Stimulated activated CD4-positive, alpha-beta T cell treated with anti-CD3 and anti-CD28 coated beads, Interleukin-12 subunit alpha, Interleukin-12 subunit beta, amount 100 ng/mL, for 24 hours (primary cell): ENCODE measurements around the gene ADCY2.

ENCODE experiments used
- DNase-seq, 2 experiments: peaks; one replicate each; pipeline ENCODE4 v3.0.0-alpha.2; 2020; ENCODE audit warnings: low read depth in 2 of 2

The ADCY2 gene

DNA sequence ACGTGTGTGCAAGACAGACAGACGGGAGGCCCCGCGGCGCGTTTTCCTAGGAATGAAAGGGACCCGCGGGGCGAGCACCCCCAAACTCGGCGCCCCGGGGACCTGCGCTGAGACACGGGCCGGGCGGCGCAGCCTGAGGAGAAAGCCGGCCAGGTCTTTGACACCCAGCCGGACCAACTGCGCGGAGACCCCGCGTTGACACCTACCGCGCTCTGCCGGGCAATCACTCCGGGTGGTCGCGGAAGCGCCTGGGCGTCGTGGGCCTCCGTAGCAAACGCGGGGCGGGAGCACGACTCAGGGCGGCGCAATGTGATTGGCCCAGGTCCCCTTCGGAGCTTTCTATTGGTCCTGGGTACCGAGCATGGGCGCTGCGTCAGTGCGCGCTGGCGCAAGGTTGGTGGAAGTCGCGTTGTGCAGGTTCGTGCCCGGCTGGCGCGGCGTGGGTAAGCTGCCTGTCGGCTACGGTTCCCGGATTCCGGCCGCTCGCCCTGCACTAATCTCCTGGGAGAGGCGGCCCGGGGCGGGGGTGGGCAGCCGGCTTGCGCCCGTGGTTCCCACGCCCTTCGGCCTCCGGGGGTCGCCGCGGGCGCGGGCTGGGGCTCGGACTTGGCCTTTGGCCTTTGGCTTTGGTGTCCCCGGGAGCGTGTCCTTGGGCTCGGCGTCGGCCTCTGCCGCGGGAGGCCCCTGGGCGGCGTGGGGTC is 473.0 kb downstream of the ADCY2 start, which contains the start of the genes FASTKD3 and MTRR:
Gene FASTKD3, minus strand, starts transcription at position 259 of the 701 bp plus-strand sequence. CDS start 948 bp downstream, outside the sequence.
Gene MTRR, plus strand, starts transcription at position 376 of the 701 bp plus-strand sequence. CDS start 1,647 bp downstream, outside the sequence.
- peak; percentile 79 to 83 for DNase-seq

DNA sequence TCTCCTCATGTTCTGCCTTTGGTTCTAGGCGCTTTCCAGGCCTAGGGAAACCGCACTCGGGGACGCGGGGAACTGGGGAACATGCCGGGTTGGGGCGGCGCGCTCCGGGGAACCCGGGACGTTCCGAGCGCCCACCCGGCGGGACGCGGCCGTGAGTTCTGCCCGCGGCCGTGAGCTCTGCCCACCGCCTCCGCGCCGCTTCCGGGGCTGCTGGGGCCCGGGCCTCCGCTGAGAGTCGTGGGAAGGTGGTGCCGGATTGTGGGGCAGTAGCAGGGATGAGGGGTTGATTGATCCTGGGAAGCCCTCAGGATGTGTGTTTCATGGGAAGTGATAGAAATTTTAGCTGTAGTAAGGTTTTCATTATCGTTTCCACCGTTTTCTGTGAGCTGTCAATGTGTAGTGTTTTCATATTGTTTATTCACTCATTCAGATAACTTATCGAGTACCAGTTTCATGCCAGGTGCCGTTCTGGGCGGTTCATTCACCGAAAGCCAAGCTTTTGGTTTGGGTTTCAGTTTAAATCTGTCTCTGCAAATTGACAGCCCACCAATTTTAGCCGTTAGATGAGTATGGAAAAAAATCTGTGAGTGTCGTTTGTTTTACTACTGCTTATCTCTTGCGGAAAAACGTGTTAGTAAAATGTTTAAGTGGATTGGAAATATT is 473.7 kb downstream of the ADCY2 start:
- peak in 1 of 2 experiments; percentile 29 for DNase-seq

DNA sequence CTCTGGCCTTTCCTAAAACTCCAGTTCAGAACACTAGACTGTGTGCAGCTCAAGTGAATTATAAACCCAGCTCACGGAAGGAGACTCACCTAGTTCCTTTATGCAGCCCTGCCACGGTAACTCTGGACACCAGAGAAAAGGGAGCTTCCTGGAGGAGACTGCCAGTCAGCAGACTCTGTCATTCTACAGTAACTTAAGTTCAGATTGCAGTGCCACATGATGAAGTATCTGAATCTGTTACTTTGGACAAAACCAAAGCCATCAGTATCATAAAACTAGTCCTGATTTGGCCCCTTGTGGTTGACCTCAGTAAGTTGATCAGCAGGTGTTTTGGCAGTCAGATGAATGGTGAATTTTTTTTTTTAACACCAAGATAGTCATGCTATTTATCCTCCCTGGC is 475.7 kb downstream of the ADCY2 start:
- no peak for DNase-seq

DNA sequence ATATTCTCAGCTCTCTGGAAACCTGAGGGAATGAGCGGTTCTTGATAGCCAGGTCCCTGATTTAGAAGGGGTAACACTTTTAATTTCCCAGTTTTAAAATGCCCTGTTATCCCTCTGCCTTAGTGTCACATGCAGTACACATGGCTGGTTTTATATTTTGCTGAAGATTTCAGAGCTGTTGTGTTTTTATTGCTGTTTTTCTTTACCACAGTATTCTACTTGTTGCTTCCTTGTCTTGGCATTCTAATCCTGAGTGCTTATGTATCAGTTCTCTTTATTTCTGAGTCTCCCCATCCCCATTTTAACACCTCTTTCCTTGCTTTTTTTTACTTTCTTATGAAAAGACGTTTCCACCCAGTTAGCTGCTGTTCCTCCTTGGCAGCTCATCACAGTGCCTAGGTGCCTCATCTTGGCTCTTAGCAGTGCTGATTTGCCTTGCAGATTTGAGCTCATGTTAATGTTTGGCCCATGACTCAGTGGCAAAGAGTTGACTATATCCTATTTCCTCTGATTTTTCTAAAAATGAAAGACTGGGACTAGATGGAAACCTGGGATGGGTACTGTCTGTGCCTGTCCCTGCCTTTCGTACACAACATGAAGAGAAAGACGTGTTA is 476.7 kb downstream of the ADCY2 start:
- DNase-seq = no peak

DNA sequence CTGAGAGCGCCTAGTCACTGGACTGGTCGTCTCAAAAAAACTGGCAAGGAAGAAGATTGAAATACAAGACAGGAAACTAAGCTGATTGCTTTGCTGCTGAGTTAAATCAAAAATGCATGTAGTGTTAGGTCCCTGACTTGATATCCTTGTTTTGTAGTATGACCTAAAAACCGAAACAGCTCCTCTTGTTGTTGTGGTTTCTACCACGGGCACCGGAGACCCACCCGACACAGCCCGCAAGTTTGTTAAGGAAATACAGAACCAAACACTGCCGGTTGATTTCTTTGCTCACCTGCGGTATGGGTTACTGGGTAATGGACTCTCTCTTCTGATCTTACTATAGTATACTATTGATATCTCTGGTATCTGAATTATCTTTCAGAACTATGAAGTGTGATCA is 477.3 kb downstream of the ADCY2 start:
- peak in 1 of 2 experiments; percentile 24 for DNase-seq

DNA sequence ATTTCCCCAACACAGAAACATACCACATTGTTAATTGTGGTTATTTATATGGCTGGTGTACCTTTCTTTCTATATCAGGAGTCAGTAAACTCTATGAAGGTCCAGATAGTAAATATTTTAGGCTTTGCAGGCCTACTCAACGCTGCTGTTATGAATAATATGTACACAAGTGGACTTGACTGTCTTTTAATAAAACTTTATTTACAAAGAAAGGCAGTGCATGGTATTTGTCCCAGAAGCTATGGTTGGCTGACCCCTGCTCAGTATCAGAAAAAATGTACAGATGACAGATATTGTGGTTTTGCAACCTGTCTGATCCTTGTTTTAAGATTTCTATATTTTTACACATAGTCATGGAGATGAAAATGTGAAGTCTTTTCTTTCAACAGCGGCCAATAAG is 478.7 kb downstream of the ADCY2 start:
- no peak for DNase-seq

DNA sequence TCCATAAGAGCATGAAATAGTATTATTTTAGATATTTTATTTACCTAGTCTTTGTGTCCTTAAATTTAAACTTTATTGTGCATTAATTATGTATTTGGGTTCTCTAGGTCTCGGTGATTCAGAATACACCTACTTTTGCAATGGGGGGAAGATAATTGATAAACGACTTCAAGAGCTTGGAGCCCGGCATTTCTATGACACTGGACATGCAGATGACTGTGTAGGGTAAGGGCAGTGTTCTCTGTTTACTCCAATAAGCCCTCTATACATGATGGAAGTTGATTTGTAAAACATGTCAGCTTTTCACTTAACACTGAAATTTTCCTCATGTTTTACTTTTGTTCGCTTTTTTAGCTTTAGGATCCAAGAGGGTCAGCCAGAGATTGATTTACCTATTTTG is 479.2 kb downstream of the ADCY2 start:
- DNase-seq = no peak

DNA sequence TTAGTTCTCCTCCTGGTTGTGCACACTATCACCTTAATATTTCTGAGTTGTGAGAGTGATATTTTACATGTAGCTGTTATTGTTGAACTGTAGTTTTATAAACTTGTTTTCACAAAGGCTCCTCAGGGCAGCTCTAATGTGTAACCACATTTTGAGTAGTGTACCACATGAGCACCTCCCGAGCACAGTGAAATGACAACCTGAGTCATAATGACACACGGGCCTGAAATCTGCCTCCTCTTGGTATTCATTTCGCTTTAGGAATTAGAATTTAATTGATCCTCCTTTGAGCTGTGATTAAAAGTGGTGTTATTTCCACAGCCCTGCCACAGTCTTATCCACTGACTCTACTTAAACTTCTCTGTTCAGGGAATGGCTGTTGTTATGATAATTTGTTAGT is 480.9 kb downstream of the ADCY2 start:
- no peak for DNase-seq

DNA sequence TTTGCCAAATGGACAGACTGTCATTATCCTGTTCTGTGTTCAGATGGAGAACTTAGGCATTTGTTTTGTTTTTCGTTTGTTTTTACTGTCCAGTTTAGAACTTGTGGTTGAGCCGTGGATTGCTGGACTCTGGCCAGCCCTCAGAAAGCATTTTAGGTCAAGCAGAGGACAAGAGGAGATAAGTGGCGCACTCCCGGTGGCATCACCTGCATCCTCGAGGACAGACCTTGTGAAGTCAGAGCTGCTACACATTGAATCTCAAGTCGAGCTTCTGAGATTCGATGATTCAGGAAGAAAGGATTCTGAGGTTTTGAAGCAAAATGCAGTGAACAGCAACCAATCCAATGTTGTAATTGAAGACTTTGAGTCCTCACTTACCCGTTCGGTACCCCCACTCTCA is 481.9 kb downstream of the ADCY2 start:
- no peak for DNase-seq

DNA sequence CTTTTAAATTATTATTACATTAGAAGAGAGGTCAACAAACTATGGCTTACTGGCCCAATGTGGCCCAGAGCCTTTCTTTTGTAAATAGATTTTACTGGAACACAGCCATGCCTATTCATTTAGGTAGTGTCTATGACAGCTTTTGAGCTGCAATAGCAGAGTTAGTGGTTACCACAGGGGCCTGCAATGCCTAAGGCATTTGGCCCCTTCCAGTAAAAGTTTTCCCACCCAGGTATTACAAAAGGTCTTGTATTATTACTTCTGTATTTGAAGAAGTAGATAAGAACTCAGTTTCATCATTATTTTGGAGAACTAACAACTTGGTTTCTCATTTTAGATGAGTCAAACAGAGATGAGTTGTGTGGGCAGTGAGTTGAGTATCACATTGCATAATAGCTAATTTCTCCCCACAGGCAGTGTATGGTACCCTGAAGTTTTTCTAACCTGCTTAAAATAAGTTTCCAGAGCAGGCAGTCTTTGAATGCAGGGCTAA is 482.5 kb downstream of the ADCY2 start:
- DNase-seq = no peak
